GM12878 (cell line): ENCODE results near the gene ALG3.

Experiments used
- CTCF ChIP-seq, 3 experiments: IDR thresholded peaks in 2 of 3; conservative IDR thresholded peaks in 1 of 3; 2 replicates each; pipeline ENCODE4 v1.5.1; 2011; ENCODE audit warnings: low read depth in 3 of 3, low read length in 3 of 3, mild to moderate bottlenecking in 3 of 3, control low read depth in 2 of 3, moderate library complexity in 2 of 3, inconsistent platforms in 1 of 3, mixed read lengths in 1 of 3; ENCODE audit not compliant: control insufficient read depth in 2 of 3, insufficient read depth in 1 of 3; ENCODE audit errors: extremely low read depth in 1 of 3
- JUNB ChIP-seq: IDR thresholded peaks from 2 replicates; pipeline ENCODE4 v1.6.1; 2016; ENCODE audit warnings: antibody characterized with exemption, mild to moderate bottlenecking
- PAX5 ChIP-seq: IDR thresholded peaks from 2 replicates; pipeline ENCODE4 v1.6.1; 2011; ENCODE audit warnings: low read depth, low read length, borderline replicate concordance
- POLR2A ChIP-seq: IDR thresholded peaks from 2 replicates; pipeline ENCODE4 v1.6.1; 2011; ENCODE audit warnings: low read depth, mild to moderate bottlenecking, low read length
- POLR2AphosphoS2 ChIP-seq: IDR thresholded peaks from 2 replicates; pipeline ENCODE4 v1.6.1; 2011; ENCODE audit warnings: low read depth, mild to moderate bottlenecking, low read length, improper control_type of control experiment, moderate library complexity
- SKIL ChIP-seq: fragments of 450-650 bp; IDR thresholded peaks from 2 replicates; pipeline ENCODE4 v1.6.1; 2017; ENCODE audit warnings: mild to moderate bottlenecking, low read depth, inconsistent platforms; ENCODE audit not compliant: poor library complexity, severe bottlenecking
- YY1 ChIP-seq: IDR thresholded peaks from 2 replicates; pipeline ENCODE4 v1.6.1; 2011; ENCODE audit warnings: low read depth, mild to moderate bottlenecking, low read length

GRCh38 chr3:184231671-184232070 is 17.1 kb downstream of the ALG3 start:
- no peak for TF ChIP-seq POLR2A
- no peak for TF ChIP-seq JUNB
- no peak for TF ChIP-seq POLR2AphosphoS2
- TF ChIP-seq SKIL: no peak
- TF ChIP-seq CTCF (IDR thresholded peaks at IDR 0.05 in 2 of 3, conservative IDR thresholded peaks at IDR 0.05 in 1 of 3; ENCODE audit: control insufficient read depth in 2 of 3, extremely low read depth in 1 of 3, insufficient read depth in 1 of 3, low read depth in 3 of 3, low read length in 3 of 3): no peak
- TF ChIP-seq YY1: no peak
- no peak for TF ChIP-seq PAX5
